H1 (cell line): ENCODE results near the gene KCNJ3. TPM values are rescaled to one million over a fixed set of nuclear protein-coding genes. Genes with fewer than 3 reads are reported as not detected.

Experiments used
- CTCF ChIA-PET: fragments of 300-600 bp; sonication (Branson Sonifier 250); formaldehyde crosslinking; loops from one replicate; lab custom pipeline; 2021; ENCODE audit not compliant: partially characterized antibody; lab: Charles Lee
- POLR2A ChIA-PET: fragments of 300-600 bp; sonication (Branson Sonifier 250); formaldehyde crosslinking; loops from one replicate; lab custom pipeline; 2021; ENCODE audit warnings: inconsistent platforms; ENCODE audit not compliant: partially characterized antibody; lab: Charles Lee
- DNase-seq, 2 experiments: peaks; one replicate each; pipeline versions ENCODE4 v3.0.0 to v3.0.0-alpha.2; 2010 to 2022; ENCODE audit warnings: low spot score in 2 of 2, low read depth in 1 of 2, mixed read lengths in 1 of 2
- FAIRE-seq: peaks from 2 replicates; lab custom pipeline; 2011; peaks lifted over from hg19 to GRCh38; lab: Jason Lieb, UNC
- H2AFZ ChIP-seq: 2 replicates; pipeline ENCODE4 v1.8.1; 2012; ENCODE audit warnings: low read length, inconsistent platforms
- H2AK5ac ChIP-seq: 2 replicates; pipeline ENCODE4 v1.6.1; 2013; ENCODE audit warnings: low read depth, low read length
- H2BK120ac ChIP-seq: replicated peaks from 2 replicates; pipeline ENCODE3; 2013; ENCODE audit warnings: low read depth, low read length, inconsistent platforms
- H2BK12ac ChIP-seq: 2 replicates; pipeline ENCODE4 v1.6.1; 2013; ENCODE audit warnings: low read depth, low read length
- H2BK15ac ChIP-seq: 2 replicates; pipeline ENCODE4 v1.6.1; 2013; ENCODE audit warnings: low read length
- H2BK20ac ChIP-seq: 2 replicates; pipeline ENCODE4 v1.6.1; 2013; ENCODE audit warnings: low read length
- H2BK5ac ChIP-seq: 2 replicates; pipeline ENCODE4 v1.6.1; 2013; ENCODE audit warnings: low read depth, low read length
- H3K14ac ChIP-seq: 2 replicates; pipeline ENCODE4 v1.6.1; 2013; ENCODE audit warnings: inconsistent platforms; ENCODE audit not compliant: insufficient read length
- H3K18ac ChIP-seq: 2 replicates; pipeline ENCODE4 v1.6.1; 2013; ENCODE audit warnings: low read length; ENCODE audit errors: extremely low read depth
- H3K23ac ChIP-seq: 2 replicates; pipeline ENCODE4 v1.6.1; 2013; ENCODE audit warnings: inconsistent platforms; ENCODE audit not compliant: insufficient read length
- H3K23me2 ChIP-seq: 2 replicates; pipeline ENCODE4 v1.6.1; 2013; ENCODE audit warnings: low read depth, low read length
- H3K27ac ChIP-seq: 2 replicates; pipeline ENCODE4 v1.6.1; 2011; ENCODE audit warnings: low read depth, low read length, inconsistent platforms
- H3K27me3 ChIP-seq, 4 experiments: replicated peaks in 1 of 4; 1 replicate in 1 of 4; 2 replicates in 3 of 4; pipeline versions ENCODE4 v1.6.1 to v1.8.1; 2011 to 2013; ENCODE audit warnings: low read length in 3 of 4, mild to moderate bottlenecking in 3 of 4, inconsistent platforms in 2 of 4, mixed read lengths in 2 of 4, moderate library complexity in 1 of 4; ENCODE audit not compliant: control insufficient read depth in 3 of 4, insufficient read depth in 3 of 4; ENCODE audit errors: extremely low read depth in 1 of 4
- H3K36me3 ChIP-seq, 4 experiments: 2 replicates each; pipeline versions ENCODE4 v1.6.1 to v1.8.1; 2011 to 2013; ENCODE audit warnings: mild to moderate bottlenecking in 4 of 4, low read length in 3 of 4, moderate library complexity in 2 of 4, control low read depth in 1 of 4, inconsistent platforms in 1 of 4; ENCODE audit not compliant: insufficient read depth in 4 of 4, control insufficient read depth in 2 of 4
- H3K4ac ChIP-seq: replicated peaks from 2 replicates; pipeline ENCODE3; 2013; ENCODE audit warnings: low read length, low read depth, mixed read lengths, inconsistent platforms; ENCODE audit not compliant: insufficient read length
- H3K4me1 ChIP-seq, 4 experiments: replicated peaks in 1 of 4; 1 replicate in 1 of 4; 2 replicates in 3 of 4; pipeline versions ENCODE4 v1.6.1 to v1.8.1; 2011 to 2013; ENCODE audit warnings: low read length in 3 of 4, inconsistent platforms in 2 of 4, mixed read lengths in 1 of 4; ENCODE audit not compliant: insufficient read depth in 4 of 4, control insufficient read depth in 3 of 4
- H3K4me2 ChIP-seq, 2 experiments: 2 replicates each; pipeline versions ENCODE4 v1.6.1 to v1.8.1; 2011 to 2013; ENCODE audit warnings: low read depth in 2 of 2, low read length in 2 of 2, control low read depth in 1 of 2, inconsistent platforms in 1 of 2, mild to moderate bottlenecking in 1 of 2; ENCODE audit not compliant: insufficient read depth in 1 of 2
- H3K4me3 ChIP-seq, 4 experiments: fragments of 200-600, 300-600 bp in 1 of 4; sonication (generic), shearing (Covaris generic), sonication (Bioruptor Twin) in 1 of 4; 2 replicates each; pipeline versions ENCODE4 v1.5.1 to v1.8.1; 2011 to 2016; ENCODE audit warnings: low read length in 4 of 4, low read depth in 3 of 4, control low read depth in 2 of 4, inconsistent platforms in 2 of 4, mild to moderate bottlenecking in 2 of 4, mixed read lengths in 1 of 4, moderate library complexity in 1 of 4; ENCODE audit not compliant: insufficient read depth in 2 of 4; ENCODE audit errors: extremely low read depth in 1 of 4
- H3K56ac ChIP-seq: replicated peaks from 2 replicates; pipeline ENCODE3; 2013; ENCODE audit warnings: low read depth, mild to moderate bottlenecking, mixed read lengths, low read length, inconsistent platforms; ENCODE audit not compliant: insufficient read length
- H3K79me1 ChIP-seq: 2 replicates; pipeline ENCODE4 v1.6.1; 2013; ENCODE audit warnings: low read depth, low read length, control low read depth
- H3K79me2 ChIP-seq, 2 experiments: 2 replicates each; pipeline versions ENCODE4 v1.6.1 to v1.8.1; 2012 to 2013; ENCODE audit warnings: low read length in 2 of 2, mild to moderate bottlenecking in 2 of 2, inconsistent platforms in 1 of 2; ENCODE audit not compliant: insufficient read depth in 2 of 2, control insufficient read depth in 1 of 2
- H3K9ac ChIP-seq, 4 experiments: replicated peaks in 1 of 4; 1 replicate in 1 of 4; 2 replicates in 3 of 4; pipeline versions ENCODE4 v1.6.1 to v1.8.1; 2011 to 2013; ENCODE audit warnings: low read depth in 3 of 4, low read length in 3 of 4, control low read depth in 2 of 4, mild to moderate bottlenecking in 2 of 4, moderate library complexity in 2 of 4, inconsistent platforms in 1 of 4; ENCODE audit errors: extremely low read depth in 1 of 4
- H3K9me3 ChIP-seq, 2 experiments: 2 replicates each; pipeline versions ENCODE4 v1.6.1 to v1.8.1; 2012 to 2013; ENCODE audit warnings: mild to moderate bottlenecking in 2 of 2, moderate library complexity in 2 of 2, control low read depth in 1 of 2, inconsistent platforms in 1 of 2, low read depth in 1 of 2, low read length in 1 of 2, mixed read lengths in 1 of 2; ENCODE audit not compliant: insufficient read depth in 2 of 2
- H4K20me1 ChIP-seq, 2 experiments: replicated peaks in 1 of 2; 2 replicates each; pipeline versions ENCODE3 to v1.8.1; 2011 to 2013; ENCODE audit warnings: inconsistent platforms in 2 of 2, low read length in 2 of 2, mild to moderate bottlenecking in 1 of 2; ENCODE audit not compliant: insufficient read depth in 2 of 2, control insufficient read depth in 1 of 2
- H4K5ac ChIP-seq: 2 replicates; pipeline ENCODE4 v1.6.1; 2013; ENCODE audit warnings: low read length, low read depth, mixed read lengths, inconsistent platforms; ENCODE audit not compliant: insufficient read length
- H4K8ac ChIP-seq: 2 replicates; pipeline ENCODE4 v1.8.0; 2013; ENCODE audit warnings: mild to moderate bottlenecking, moderate library complexity, low read length, inconsistent platforms; ENCODE audit not compliant: insufficient read depth; ENCODE audit errors: extremely low read depth
- H4K91ac ChIP-seq: replicated peaks from 2 replicates; pipeline ENCODE3; 2013; ENCODE audit warnings: low read length, mixed read lengths, inconsistent platforms; ENCODE audit not compliant: insufficient read length
- BCL11A ChIP-seq, 2 experiments: IDR thresholded peaks; one replicate each; pipeline ENCODE4 v1.6.1; 2011; ENCODE audit warnings: low read depth in 2 of 2, low read length in 2 of 2, mild to moderate bottlenecking in 2 of 2
- CHD1 ChIP-seq: IDR thresholded peaks from 2 replicates; pipeline ENCODE4 v1.6.1; 2012; ENCODE audit warnings: low read depth, low read length, improper control_type of control experiment
- EZH2 ChIP-seq: fragments of 200-600 bp; sonication (generic); IDR thresholded peaks from 2 replicates; pipeline ENCODE4 v1.7.1; 2012; ENCODE audit warnings: low read depth, mild to moderate bottlenecking, moderate library complexity, low read length, inconsistent platforms; ENCODE audit not compliant: severe bottlenecking
- GTF2F1 ChIP-seq: IDR thresholded peaks from 2 replicates; pipeline ENCODE4 v1.6.1; 2012; ENCODE audit warnings: low read depth, low read length, improper control_type of control experiment, borderline replicate concordance
- KDM1A ChIP-seq: fragments of 200-600, 300-600 bp; sonication (generic); IDR thresholded peaks from 2 replicates; pipeline ENCODE4 v1.7.1; 2016; ENCODE audit warnings: mild to moderate bottlenecking, low read length, borderline replicate concordance
- KDM4A ChIP-seq: IDR thresholded peaks from one replicate; pipeline ENCODE4 v1.7.1; 2012; ENCODE audit warnings: low read depth, mild to moderate bottlenecking, moderate library complexity, low read length, inconsistent platforms; ENCODE audit not compliant: severe bottlenecking
- KDM5A ChIP-seq: fragments of 200-600 bp; IDR thresholded peaks from 2 replicates; pipeline ENCODE4 v1.7.1; 2012; ENCODE audit warnings: mild to moderate bottlenecking, low read length, inconsistent platforms, mixed read lengths
- MAX ChIP-seq: IDR thresholded peaks from 2 replicates; pipeline ENCODE4 v1.6.1; 2012; ENCODE audit warnings: inconsistent platforms
- POU5F1 ChIP-seq: IDR thresholded peaks from 2 replicates; pipeline ENCODE4 v1.6.1; 2011; ENCODE audit warnings: low read depth, mild to moderate bottlenecking, low read length, moderate library complexity
- RNF2 ChIP-seq: fragments of 200-900, 300-1000 bp; sonication (generic); IDR thresholded peaks from 2 replicates; pipeline ENCODE4 v1.7.1; 2016; ENCODE audit warnings: borderline replicate concordance, low read depth, mild to moderate bottlenecking, antibody characterized with exemption, low read length; ENCODE audit not compliant: poor library complexity, severe bottlenecking; ENCODE audit errors: missing control alignments
- SIN3A ChIP-seq, 2 experiments: IDR thresholded peaks in 1 of 2; conservative IDR thresholded peaks in 1 of 2; 2 replicates each; pipeline ENCODE4 v1.6.1; 2011 to 2012; ENCODE audit warnings: low read length in 2 of 2, improper control_type of control experiment in 1 of 2, low read depth in 1 of 2, mild to moderate bottlenecking in 1 of 2
- SP1 ChIP-seq: IDR thresholded peaks from 2 replicates; pipeline ENCODE4 v1.6.1; 2011; ENCODE audit warnings: low read depth, low read length
- SP2 ChIP-seq: IDR thresholded peaks from 2 replicates; pipeline ENCODE4 v1.6.1; 2012; ENCODE audit warnings: mild to moderate bottlenecking, low read length, inconsistent platforms
- TBP ChIP-seq: IDR thresholded peaks from 2 replicates; pipeline ENCODE4 v1.6.1; 2011; ENCODE audit warnings: low read depth, low read length, improper control_type of control experiment
- TEAD4 ChIP-seq: IDR thresholded peaks from 2 replicates; pipeline ENCODE4 v1.6.1; 2012; ENCODE audit warnings: low read depth, low read length, inconsistent platforms, mixed read lengths
- WGBS, 2 experiments: shearing (Covaris generic) in 1 of 2; methylation state at CpG; one replicate each; pipeline versions ENCODE4 v1.1.6 to v1.1.7; 2013 to 2015; ENCODE audit warnings: low lambda C conversion rate in 2 of 2, mixed read lengths in 2 of 2, inconsistent platforms in 1 of 2, low coverage in 1 of 2, missing lambda C conversion rate in 1 of 2; ENCODE audit not compliant: insufficient replicate concordance in 2 of 2, insufficient coverage in 1 of 2, insufficient read length in 1 of 2; ENCODE audit errors: extremely low coverage in 1 of 2, missing lambda C conversion rate in 1 of 2; 5-methylcytosine and 5-hydroxymethylcytosine counted together
- polyA plus RNA-seq, 7 experiments: library from polyadenylated mRNA; depleted of rRNA in 3 of 7; stranded (reverse) in 5 of 7; unstranded in 2 of 7; fragments of >200 nt in 5 of 7; fragments of 200-250 nt in 2 of 7; gene quantifications; 1 replicate in 5 of 7; 2 replicates in 1 of 7; 4 replicates in 1 of 7; pipeline versions ENCODE4 v1.2.1 to v1.2.3, GENCODE V29; 2011 to 2013; ENCODE audit warnings: missing spikeins in 2 of 7, mixed read lengths in 2 of 7
- total RNA-seq: library from RNA; stranded (reverse); fragmentation: NEBNext Ultra II Directional; extraction: Animal tissue kit (Norgen Biotek cat#: 25700); gene quantifications from 2 replicates; pipeline ENCODE4 v1.2.1, GENCODE V29; 2021

Gene KCNJ3
- total and polyA plus RNA-seq, 2 of the 8 experiments (the other 6 are each of a cell fraction or from before 2014, with no cell fraction given), result 0.11 to 0.50 TPM

- H3K27ac ChIP-seq, result no peak overlapping the region
- no peaks in the 10 kb centered on the region for H3K79me2 ChIP-seq
- no peak overlapping the region for H3K4me2 ChIP-seq
- DNase-seq, result no peak
- no peak overlapping the region for H3K4ac ChIP-seq
- H3K36me3 ChIP-seq, result no peaks in the 10 kb centered on the region
- no peaks in the 10 kb centered on the region for H4K20me1 ChIP-seq
- no peak overlapping the region for H2BK5ac ChIP-seq
- H3K23me2 ChIP-seq, result no peaks in the 10 kb centered on the region
- FAIRE-seq, result no peak
- no peak overlapping the region for H2BK15ac ChIP-seq
- H3K23ac ChIP-seq, result no peak overlapping the region
- H2BK12ac ChIP-seq, result no peak overlapping the region
- no peak overlapping the region for H2AFZ ChIP-seq
- no peaks in the 10 kb centered on the region for H3K79me1 ChIP-seq
- CTCF ChIA-PET, result no interaction called here
- H3K9ac ChIP-seq, result no peak overlapping the region
- H4K91ac ChIP-seq, result no peak overlapping the region
- no peak overlapping the region for H3K18ac ChIP-seq
- POLR2A ChIA-PET, result no interaction called here
- WGBS, 2 experiments, result 86% methylated on average over 1 of the region's 1 CpG; no CpG with 5 or more reads in 1 of the 2 experiments
- H3K4me3 ChIP-seq, result no peak overlapping the region
- H3K14ac ChIP-seq, result no peak overlapping the region
- no peak overlapping the region for H4K5ac ChIP-seq
- no peak overlapping the region for H2BK120ac ChIP-seq
- no peak overlapping the region for H2AK5ac ChIP-seq
- H2BK20ac ChIP-seq, result no peak overlapping the region
- H4K8ac ChIP-seq, result no peak overlapping the region
- no peaks in the 10 kb centered on the region for H3K4me1 ChIP-seq
- H3K9me3 ChIP-seq, result no peaks in the 10 kb centered on the region
- no peaks in the 10 kb centered on the region for H3K27me3 ChIP-seq
- H3K56ac ChIP-seq, result no peak overlapping the region
- no peak for TF ChIP-seq KDM4A
- TF ChIP-seq RNF2, result no peak
- no peak for TF ChIP-seq GTF2F1
- TF ChIP-seq SIN3A (conservative IDR thresholded peaks at IDR 0.05 in 1 of 2, IDR thresholded peaks at IDR 0.05 in 1 of 2; ENCODE audit: low read depth in 1 of 2, low read length in 2 of 2), result no peak
- TF ChIP-seq POU5F1, result no peak
- TF ChIP-seq CHD1, result no peak
- no peak for TF ChIP-seq TEAD4
- TF ChIP-seq TBP, result no peak
- TF ChIP-seq BCL11A (IDR thresholded peaks at IDR 0.05; ENCODE audit: low read depth in 2 of 2, low read length in 2 of 2), result no peak
- TF ChIP-seq KDM5A, result no peak
- TF ChIP-seq EZH2, result no peak
- no peak for TF ChIP-seq MAX
- TF ChIP-seq SP1, result no peak
- TF ChIP-seq SP2, result no peak
- no peak for TF ChIP-seq KDM1A
Observed at GRCh38 chr2:154814856-154815255, 116.4 kb downstream of the KCNJ3 start.
